DOHH2 (cell line): ENCODE results near the gene CCDC88B.

ENCODE experiments used
- H3F3A ChIP-seq: fragments of 200-600 bp; sonication (generic), shearing (Covaris generic); 2 replicates; pipeline ENCODE4 v1.6.0; 2016; ENCODE audit warnings: antibody characterized with exemption, mild to moderate bottlenecking; ENCODE audit not compliant: control insufficient read depth, insufficient read depth
- H3K27ac ChIP-seq: fragments of 200-600 bp; sonication (generic); 2 replicates; pipeline ENCODE4 v1.5.1; 2014; ENCODE audit warnings: low read depth, mild to moderate bottlenecking, low read length, moderate library complexity
- H3K27me3 ChIP-seq: fragments of 200-600 bp; sonication (generic); 2 replicates; pipeline ENCODE4 v1.6.1; 2014; ENCODE audit warnings: mild to moderate bottlenecking, low read length, mixed read lengths; ENCODE audit not compliant: control insufficient read depth
- H3K36me3 ChIP-seq: fragments of 200-600 bp; sonication (generic); 2 replicates; pipeline ENCODE4 v1.6.1; 2014; ENCODE audit warnings: mild to moderate bottlenecking, low read length, moderate library complexity, mixed read lengths; ENCODE audit not compliant: control insufficient read depth
- H3K4me1 ChIP-seq: fragments of 200-600 bp; sonication (generic); 2 replicates; pipeline ENCODE4 v1.6.1; 2014; ENCODE audit warnings: mild to moderate bottlenecking, low read length, mixed read lengths; ENCODE audit not compliant: control insufficient read depth
- H3K4me2 ChIP-seq: fragments of 200-600 bp; sonication (generic); 2 replicates; pipeline ENCODE4 v1.6.0; 2014; ENCODE audit warnings: mild to moderate bottlenecking, low read length, moderate library complexity
- H3K4me3 ChIP-seq: fragments of 200-600 bp; sonication (generic); 2 replicates; pipeline ENCODE4 v1.5.1; 2014; ENCODE audit warnings: mild to moderate bottlenecking, low read length, mixed read lengths
- H3K79me2 ChIP-seq: fragments of 200-600 bp; sonication (generic); 2 replicates; pipeline ENCODE4 v1.6.1; 2014; ENCODE audit warnings: mild to moderate bottlenecking, low read length, mixed read lengths; ENCODE audit not compliant: control insufficient read depth
- H3K9me2 ChIP-seq: fragments of 200-600 bp; sonication (generic); replicated peaks from 2 replicates; pipeline ENCODE4 v1.6.1; 2014; ENCODE audit warnings: mild to moderate bottlenecking, low read length, mixed read lengths; ENCODE audit not compliant: control insufficient read depth
- H3K9me3 ChIP-seq: fragments of 200-600 bp; sonication (generic); 2 replicates; pipeline ENCODE4 v1.6.1; 2014; ENCODE audit warnings: antibody characterized with exemption, low read length, mixed read lengths; ENCODE audit not compliant: control insufficient read depth, insufficient read depth
- H4K20me1 ChIP-seq: fragments of 200-600 bp; sonication (generic); 2 replicates; pipeline ENCODE4 v1.6.0; 2014; ENCODE audit warnings: low read depth, mild to moderate bottlenecking, antibody characterized with exemption, low read length, moderate library complexity; ENCODE audit not compliant: control insufficient read depth, insufficient read depth
- EZH2phosphoT487 ChIP-seq: fragments of 200-600 bp; sonication (generic); IDR thresholded peaks from 2 replicates; pipeline ENCODE4 v1.6.1; 2017; ENCODE audit warnings: borderline replicate concordance, mild to moderate bottlenecking, antibody characterized with exemption, low read length, moderate library complexity, mixed read lengths
- TF ChIP-seq, protein P1 (sequence below): fragments of 200-600 bp; sonication (generic); IDR thresholded peaks from one replicate; pipeline ENCODE4 v1.5.1; 2014; ENCODE audit warnings: antibody characterized with exemption, mild to moderate bottlenecking, low read depth, low read length; ENCODE audit not compliant: poor library complexity, severe bottlenecking

Gene CCDC88B

DNA sequence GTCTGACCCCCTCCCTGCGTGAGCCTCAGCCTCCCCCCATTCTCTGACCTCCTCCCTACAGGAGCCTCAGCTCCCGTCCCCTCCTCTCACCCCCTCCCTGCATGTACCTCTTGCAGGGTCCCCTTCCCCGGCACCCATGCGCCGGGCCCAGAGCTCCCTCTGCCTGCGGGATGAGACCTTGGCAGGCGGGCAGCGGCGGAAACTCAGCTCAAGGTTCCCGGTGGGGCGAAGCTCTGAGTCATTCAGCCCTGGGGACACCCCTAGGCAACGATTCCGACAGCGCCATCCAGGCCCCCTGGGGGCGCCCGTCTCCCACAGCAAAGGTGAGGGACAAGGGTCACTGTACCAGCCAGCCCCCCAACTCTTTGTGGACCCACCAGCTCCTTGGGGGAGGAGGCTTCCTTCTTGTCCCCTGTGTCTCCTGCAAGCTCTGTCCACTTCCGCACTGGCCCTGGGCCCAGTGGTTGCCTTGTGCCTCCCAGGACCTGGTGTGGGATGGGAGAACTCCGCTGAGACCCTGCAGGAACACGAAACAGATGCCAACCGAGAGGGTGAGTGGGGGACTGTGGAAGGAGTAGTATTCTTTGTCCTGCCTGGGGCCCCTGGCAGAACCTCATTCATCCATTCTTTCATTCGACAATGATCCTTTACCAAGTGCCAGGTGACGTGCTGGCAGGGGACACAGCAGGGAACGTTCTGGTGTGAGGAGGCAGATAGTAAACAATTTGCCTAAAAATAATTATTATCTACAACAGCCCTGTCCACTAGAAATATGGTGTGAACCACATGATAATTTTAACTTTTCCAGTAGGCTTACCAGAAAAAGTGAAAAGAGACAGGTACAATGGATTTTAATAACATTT, 15.3 kb downstream of the CCDC88B start:
- Histone ChIP-seq H3K4me2 (0 out of 2 replicates have a peak overlapping the region, but pooled peaks have one; percentile 19), H3F3A (peaks cover 5% of the 10 kb centered on the region), H3K9me2 (no peaks in the 10 kb centered on the region), H3K27ac (no peak overlapping the region), H3K27me3 (no peaks in the 10 kb centered on the region), H3K4me1 (peaks cover 34% of the 10 kb centered on the region), H3K9me3 (no peaks in the 10 kb centered on the region), H3K4me3 (no peak overlapping the region), H3K79me2 (peaks cover 6% of the 10 kb centered on the region; the same call in 1 of the 2 replicates), H3K36me3 (peaks cover 3% of the 10 kb centered on the region), H4K20me1 (no peaks in the 10 kb centered on the region)
- TF ChIP-seq, protein P1, sequence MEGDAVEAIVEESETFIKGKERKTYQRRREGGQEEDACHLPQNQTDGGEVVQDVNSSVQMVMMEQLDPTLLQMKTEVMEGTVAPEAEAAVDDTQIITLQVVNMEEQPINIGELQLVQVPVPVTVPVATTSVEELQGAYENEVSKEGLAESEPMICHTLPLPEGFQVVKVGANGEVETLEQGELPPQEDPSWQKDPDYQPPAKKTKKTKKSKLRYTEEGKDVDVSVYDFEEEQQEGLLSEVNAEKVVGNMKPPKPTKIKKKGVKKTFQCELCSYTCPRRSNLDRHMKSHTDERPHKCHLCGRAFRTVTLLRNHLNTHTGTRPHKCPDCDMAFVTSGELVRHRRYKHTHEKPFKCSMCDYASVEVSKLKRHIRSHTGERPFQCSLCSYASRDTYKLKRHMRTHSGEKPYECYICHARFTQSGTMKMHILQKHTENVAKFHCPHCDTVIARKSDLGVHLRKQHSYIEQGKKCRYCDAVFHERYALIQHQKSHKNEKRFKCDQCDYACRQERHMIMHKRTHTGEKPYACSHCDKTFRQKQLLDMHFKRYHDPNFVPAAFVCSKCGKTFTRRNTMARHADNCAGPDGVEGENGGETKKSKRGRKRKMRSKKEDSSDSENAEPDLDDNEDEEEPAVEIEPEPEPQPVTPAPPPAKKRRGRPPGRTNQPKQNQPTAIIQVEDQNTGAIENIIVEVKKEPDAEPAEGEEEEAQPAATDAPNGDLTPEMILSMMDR: peak; percentile 71
- no peak for TF ChIP-seq EZH2phosphoT487

- TF ChIP-seq, protein P1: peak; percentile 79
- TF ChIP-seq EZH2phosphoT487: no peak
- H3K79me2 ChIP-seq: peaks cover 6% of the 10 kb centered on the region; the same call in 1 of the 2 replicates
- H3K27me3 ChIP-seq: no peaks in the 10 kb centered on the region
- H3K27ac ChIP-seq: no peak overlapping the region
- peaks cover 5% of the 10 kb centered on the region for H3F3A ChIP-seq
- H3K36me3 ChIP-seq: peaks cover 9% of the 10 kb centered on the region
- H4K20me1 ChIP-seq: no peaks in the 10 kb centered on the region
- no peak overlapping the region for H3K4me2 ChIP-seq
- H3K4me1 ChIP-seq: peaks cover 38% of the 10 kb centered on the region
- H3K9me2 ChIP-seq: no peaks in the 10 kb centered on the region
- H3K4me3 ChIP-seq: no peak overlapping the region
- no peaks in the 10 kb centered on the region for H3K9me3 ChIP-seq
These were observed 16.8 kb downstream of the CCDC88B start for GRCh38 chr11:64356498-64357411.

DNA sequence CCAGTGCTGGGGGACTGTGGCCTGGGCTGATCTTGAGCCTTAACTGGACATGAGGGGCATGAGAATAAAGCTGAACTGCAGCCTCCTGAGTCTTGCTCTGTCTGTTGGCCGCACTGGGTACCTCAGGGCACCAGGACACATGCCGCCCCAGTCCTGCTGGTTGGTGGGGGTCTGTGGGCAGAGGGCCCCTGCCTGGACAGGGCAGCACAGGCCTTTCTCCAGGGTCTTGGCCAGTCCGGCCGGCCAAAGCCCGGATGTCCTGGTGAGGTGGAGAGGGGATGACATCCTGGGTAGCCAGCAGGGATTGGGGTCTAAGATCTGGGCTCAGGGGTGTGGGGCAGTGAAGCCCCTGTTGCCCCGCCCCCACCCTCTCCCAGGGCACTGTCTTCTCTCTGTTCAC, 17.4 kb downstream of the CCDC88B start:
- Histone ChIP-seq H3K4me1 (peaks cover 38% of the 10 kb centered on the region), H4K20me1 (no peaks in the 10 kb centered on the region), H3K4me3 (no peak overlapping the region), H3K27me3 (no peaks in the 10 kb centered on the region), H3K79me2 (peaks cover 6% of the 10 kb centered on the region; the same call in 1 of the 2 replicates), H3K27ac (no peak overlapping the region), H3F3A (peaks cover 5% of the 10 kb centered on the region), H3K9me3 (no peaks in the 10 kb centered on the region), H3K36me3 (peaks cover 16% of the 10 kb centered on the region), H3K4me2 (no peak overlapping the region), H3K9me2 (no peaks in the 10 kb centered on the region)
- TF ChIP-seq, protein P1: no peak
- TF ChIP-seq EZH2phosphoT487: no peak
